ENCODE measurements around the gene PADI4. TPM values are rescaled to one million over a fixed set of nuclear protein-coding genes. Genes with fewer than 3 reads are reported as not detected.

PADI4 gene
- total RNA-seq, 1 experiment from 2014 or later: not detected

GRCh38 chr1:17281775-17282181 is 26.2 kb upstream of the PADI4 start:
- DNase-seq (ENCODE audit: low spot score): no peak

GRCh38 chr1:17282836-17283235 is 25.2 kb upstream of the PADI4 start:
- DNase-seq (ENCODE audit: low spot score): no peak

GRCh38 chr1:17286646-17287045 is 21.4 kb upstream of the PADI4 start:
- DNase-seq (ENCODE audit: low spot score): no peak

- DNase-seq (ENCODE audit: low spot score): no peak
Observed at GRCh38 chr1:17287130-17287776, 20.7 kb upstream of the PADI4 start.

GRCh38 chr1:17289721-17290120 is 18.3 kb upstream of the PADI4 start:
- DNase-seq (ENCODE audit: low spot score): no peak

- DNase-seq (ENCODE audit: low spot score): no peak
Observed at GRCh38 chr1:17290553-17290952, 17.4 kb upstream of the PADI4 start.

- DNase-seq (ENCODE audit: low spot score): peak; percentile 45
Observed at GRCh38 chr1:17292299-17293160, 15.5 kb upstream of the PADI4 start.

- no peak for DNase-seq (ENCODE audit: low spot score)
Observed at GRCh38 chr1:17293681-17294425, 14.1 kb upstream of the PADI4 start.

- DNase-seq (ENCODE audit: low spot score): no peak
Observed at GRCh38 chr1:17295292-17295691, 12.7 kb upstream of the PADI4 start.

- DNase-seq (ENCODE audit: low spot score): no peak
Observed at GRCh38 chr1:17296086-17296485, 11.9 kb upstream of the PADI4 start.

- no peak for DNase-seq (ENCODE audit: low spot score)
Observed at GRCh38 chr1:17297991-17298390, 10.0 kb upstream of the PADI4 start.

- DNase-seq (ENCODE audit: low spot score): no peak
Observed at GRCh38 chr1:17301767-17302166, 6.2 kb upstream of the PADI4 start.

- no peak for DNase-seq (ENCODE audit: low spot score)
Observed at GRCh38 chr1:17304151-17304825, 3.7 kb upstream of the PADI4 start.

- no peak for DNase-seq (ENCODE audit: low spot score)
Observed at GRCh38 chr1:17304826-17305175, 3.2 kb upstream of the PADI4 start.

- no peak for DNase-seq (ENCODE audit: low spot score)
Observed at GRCh38 chr1:17305576-17306095, 2.4 kb upstream of the PADI4 start.

- DNase-seq (ENCODE audit: low spot score): no peak
Observed at GRCh38 chr1:17306407-17306806, 1.6 kb upstream of the PADI4 start.

- no peak for DNase-seq (ENCODE audit: low spot score)
Observed at GRCh38 chr1:17306921-17307320, 1.1 kb upstream of the PADI4 start.

GRCh38 chr1:17307329-17307728 is 668 bp upstream of the PADI4 start:
- DNase-seq (ENCODE audit: low spot score): no peak

GRCh38 chr1:17308593-17308992 is 596 bp downstream of the PADI4 start:
- DNase-seq (ENCODE audit: low spot score): no peak

GRCh38 chr1:17309426-17310067 is 1.6 kb downstream of the PADI4 start:
- no peak for DNase-seq (ENCODE audit: low spot score)

GRCh38 chr1:17310068-17310640 is 2.2 kb downstream of the PADI4 start:
- no peak for DNase-seq (ENCODE audit: low spot score)
